ENCODE measurements around the gene CST6.

CST6 gene, protein sequence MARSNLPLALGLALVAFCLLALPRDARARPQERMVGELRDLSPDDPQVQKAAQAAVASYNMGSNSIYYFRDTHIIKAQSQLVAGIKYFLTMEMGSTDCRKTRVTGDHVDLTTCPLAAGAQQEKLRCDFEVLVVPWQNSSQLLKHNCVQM

GRCh38 chr11:66011785-66012303, at the start of gene CST6:
CST6 (plus strand) TSS chr11:66012008; CDS start chr11:66012045, 37 bp downstream.
- DNase-seq: no peak

DNA sequence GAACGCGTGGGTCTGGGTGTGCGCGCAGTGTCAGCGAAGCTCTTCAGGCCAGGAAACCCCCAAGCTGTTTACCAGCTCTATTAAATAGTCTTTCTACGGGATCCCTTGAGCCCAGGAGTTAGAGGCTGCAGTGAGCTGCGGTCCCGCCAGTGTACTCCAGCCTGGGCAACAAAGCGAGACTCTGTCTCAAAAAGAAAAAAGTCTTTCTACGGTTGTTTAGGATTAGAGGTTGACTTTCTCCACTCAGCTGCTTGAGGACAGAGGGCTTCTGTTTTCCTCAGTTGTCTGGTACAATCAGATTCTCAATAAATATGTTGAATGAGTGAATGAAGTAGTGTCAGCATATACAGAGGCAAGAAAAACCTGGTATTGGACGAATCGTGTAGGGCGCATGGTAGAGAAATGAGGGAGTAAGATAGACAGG, 49.7 kb upstream of the CST6 start:
- DNase-seq: no peak

GRCh38 chr11:65964906-65965305, 46.9 kb upstream of the CST6 start:
- no peak for DNase-seq

DNA sequence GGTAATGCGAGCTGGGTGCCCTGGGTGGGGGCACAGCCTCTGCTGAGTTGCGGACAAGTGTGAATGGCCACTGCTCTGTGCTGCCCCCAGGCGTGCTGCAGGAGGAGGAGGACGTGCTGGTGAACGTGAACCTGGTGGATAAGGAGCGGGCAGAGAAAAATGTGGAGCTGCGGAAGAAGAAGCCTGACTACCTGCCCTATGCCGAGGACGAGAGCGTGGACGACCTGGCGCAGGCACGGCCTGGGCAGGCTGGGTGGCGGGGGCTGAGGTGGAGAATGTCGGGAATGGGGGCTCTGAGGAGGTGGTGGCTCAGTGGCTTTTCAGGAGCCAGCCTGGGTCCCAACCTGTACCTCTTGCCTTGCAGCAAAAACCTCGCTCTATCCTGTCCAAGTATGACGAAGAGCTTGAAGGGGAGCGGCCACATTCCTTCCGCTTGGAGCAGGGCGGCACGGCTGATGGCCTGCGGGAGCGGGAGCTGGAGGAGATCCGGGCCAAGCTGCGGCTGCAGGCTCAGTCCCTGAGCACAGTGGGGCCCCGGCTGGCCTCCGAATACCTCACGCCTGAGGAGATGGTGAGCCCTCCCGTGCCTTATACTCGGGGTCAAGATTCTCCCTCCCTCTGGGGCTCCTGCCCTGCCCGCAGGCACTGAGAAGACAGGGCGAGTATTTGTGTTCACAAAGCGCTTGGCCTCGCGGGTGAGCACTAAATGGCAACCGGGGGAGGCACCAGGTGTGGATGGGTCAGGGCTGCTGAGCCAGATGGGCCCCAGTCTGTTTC, 45.6 kb upstream of the CST6 start:
- DNase-seq: no peak

DNA sequence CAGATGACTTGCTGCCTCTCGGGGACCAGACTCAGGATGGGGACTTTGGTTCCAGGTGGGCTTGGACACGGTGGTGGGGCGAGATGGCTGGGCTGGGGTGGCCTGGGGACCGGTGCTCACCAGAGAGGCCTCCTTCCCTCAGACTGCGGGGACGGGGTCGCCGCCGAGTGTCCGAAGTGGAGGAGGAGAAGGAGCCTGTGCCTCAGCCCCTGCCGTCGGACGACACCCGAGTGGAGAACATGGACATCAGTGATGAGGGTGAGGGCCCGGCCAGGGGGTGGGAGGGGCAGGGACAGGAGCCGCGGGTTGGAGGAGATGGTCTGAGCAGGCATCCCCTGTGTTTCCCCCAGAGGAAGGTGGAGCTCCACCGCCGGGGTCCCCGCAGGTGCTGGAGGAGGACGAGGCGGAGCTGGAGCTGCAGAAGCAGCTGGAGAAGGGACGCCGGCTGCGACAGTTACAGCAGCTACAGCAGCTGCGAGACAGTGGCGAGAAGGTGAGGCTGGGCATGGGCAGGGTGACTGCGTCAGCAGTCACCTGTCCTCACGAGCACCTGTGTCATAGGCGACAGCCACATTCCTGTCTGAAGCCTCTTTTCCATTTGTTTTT, 44.4 kb upstream of the CST6 start:
- DNase-seq: no peak

DNA sequence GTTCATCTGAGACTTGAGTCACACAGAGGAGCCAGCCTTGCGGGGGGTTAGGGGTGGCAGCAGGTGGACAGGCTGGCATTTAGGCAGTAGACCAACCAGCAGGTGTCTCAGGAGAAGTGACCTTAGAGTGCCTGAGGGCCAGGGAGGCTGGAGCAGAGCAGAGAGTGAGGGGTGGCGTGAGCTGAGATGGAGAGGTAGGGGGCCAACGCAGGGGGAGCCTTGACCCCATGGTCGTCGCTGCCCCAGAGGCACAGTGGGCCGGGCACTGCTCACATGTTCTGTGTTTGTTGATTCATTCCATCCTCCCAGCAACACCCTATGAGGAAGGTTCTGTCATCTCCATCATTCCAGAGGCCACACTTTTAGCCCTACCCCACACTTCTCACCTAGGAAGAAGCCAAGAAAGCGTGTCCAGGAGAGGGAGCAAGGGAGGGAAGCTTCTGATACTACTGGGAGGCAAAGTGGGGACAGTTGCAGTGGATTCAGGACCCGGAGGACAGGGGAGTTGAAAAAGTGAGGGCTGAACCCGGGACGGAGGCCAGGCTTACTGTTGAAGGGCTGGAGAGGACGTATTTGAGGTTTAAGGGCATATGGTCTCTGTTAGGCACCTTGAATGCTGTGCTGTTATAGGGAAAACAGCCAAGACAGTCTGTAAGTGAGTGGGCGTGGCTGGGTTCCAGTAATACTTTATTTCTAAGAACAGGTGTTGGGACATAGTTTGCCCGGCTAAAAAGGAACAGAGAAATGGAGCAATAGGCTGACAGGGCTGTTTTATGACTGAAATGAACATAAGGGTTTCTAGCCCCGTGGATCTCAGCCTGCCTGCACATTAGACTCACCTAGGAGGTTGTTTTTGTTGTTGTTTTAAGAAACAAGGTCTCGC, 43.0 kb upstream of the CST6 start:
- DNase-seq: no peak

DNA sequence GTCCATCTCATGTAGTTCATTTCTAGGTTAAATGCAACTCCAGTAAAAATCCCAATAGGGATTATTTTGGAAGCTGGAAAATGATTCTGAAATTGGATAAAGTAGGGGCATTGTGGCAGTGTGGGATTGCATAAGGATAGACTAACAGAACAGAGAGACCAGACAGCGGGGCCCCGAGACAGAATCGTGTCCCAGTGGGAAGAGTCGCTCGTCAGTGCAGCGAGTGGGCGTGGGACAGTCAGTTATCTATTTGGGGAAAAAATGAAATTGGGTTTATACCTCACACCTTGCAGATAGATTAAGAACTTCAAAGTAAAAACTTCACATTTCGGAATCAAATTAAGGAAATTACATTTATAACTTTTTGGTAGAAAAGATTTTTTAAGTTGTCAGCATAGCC, 39.7 kb upstream of the CST6 start:
- DNase-seq: no peak

- no peak for DNase-seq
Observed at GRCh38 chr11:65973439-65974110, 38.2 kb upstream of the CST6 start.

GRCh38 chr11:65975771-65976170, 36.0 kb upstream of the CST6 start:
- no peak for DNase-seq

DNA sequence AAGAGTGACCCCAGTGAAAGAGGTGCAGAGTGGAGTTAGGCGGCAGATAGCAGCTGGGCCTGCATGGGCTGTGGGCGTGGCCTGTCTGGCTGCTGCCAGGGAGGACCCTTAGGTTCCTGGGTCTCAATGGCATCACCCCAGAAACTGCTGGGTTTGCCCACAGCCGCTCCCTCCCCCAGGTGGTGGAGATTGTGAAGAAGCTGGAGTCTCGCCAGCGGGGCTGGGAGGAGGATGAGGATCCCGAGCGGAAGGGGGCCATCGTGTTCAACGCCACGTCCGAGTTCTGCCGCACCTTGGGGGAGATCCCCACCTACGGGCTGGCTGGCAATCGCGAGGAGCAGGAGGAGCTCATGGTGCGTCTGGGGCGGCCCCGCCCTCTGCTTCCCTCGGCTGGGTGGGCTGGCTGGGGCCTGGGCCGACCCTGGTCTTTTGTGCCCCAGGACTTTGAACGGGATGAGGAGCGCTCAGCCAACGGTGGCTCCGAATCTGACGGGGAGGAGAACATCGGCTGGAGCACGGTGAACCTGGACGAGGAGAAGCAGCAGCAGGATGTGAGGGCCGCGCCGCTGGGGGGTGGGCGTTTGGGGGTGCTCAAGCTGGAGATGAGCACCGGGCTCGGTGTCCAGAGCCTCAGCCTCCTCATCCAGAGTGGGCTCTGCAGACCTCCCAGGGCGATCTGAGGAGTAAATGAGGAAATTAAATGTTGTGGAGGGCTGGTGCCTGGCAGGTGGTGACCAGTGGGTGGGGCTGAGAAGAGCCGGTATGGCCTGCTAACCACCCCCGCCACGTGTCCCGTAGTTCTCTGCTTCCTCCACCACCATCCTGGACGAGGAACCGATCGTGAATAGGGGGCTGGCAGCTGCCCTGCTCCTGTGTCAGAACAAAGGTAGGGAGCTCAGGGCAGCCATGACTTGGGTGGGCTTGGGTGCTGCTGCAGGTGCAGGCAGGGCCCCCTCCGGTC, 35.3 kb upstream of the CST6 start:
- no peak for DNase-seq

- DNase-seq: no peak
Observed at GRCh38 chr11:65977621-65978390, 34.0 kb upstream of the CST6 start.

- DNase-seq: no peak
Observed at GRCh38 chr11:65978391-65979238, 33.2 kb upstream of the CST6 start.

GRCh38 chr11:65979261-65979759, 32.5 kb upstream of the CST6 start:
- DNase-seq: no peak

DNA sequence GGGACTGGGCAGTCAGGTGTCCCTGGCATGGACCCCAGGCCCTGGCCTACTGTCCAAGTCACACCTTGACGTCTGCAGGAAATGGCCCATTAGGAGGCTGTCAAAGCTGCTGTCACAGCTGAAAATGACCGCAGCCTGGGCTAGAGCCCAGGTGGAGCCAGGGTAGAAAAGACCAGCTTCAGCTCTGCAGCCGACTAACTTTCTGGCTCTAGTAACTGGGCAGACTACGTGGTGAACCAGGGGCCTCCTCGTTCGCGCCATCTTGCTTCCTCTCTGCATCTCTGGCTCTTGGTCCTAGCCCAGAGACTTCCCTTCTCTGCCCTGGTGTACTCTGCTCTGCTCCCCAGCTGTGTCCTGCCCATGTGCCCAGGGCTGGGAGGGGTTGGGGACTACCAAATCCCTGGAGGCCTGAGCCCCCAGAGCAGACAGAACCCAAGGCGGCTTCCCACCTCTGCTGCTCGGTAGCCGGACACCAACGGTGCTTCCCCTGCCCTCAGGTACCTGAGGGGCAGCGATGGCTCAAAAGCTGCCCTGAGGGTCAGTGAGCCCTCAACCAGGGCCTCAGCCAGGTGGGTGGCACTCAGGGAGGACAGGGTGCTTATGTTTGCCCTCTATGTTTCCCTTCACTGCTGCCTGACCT, 30.6 kb upstream of the CST6 start:
- DNase-seq: no peak

- no peak for DNase-seq
Observed at GRCh38 chr11:65981972-65982823, 29.6 kb upstream of the CST6 start.

GRCh38 chr11:65982824-65983588, 28.8 kb upstream of the CST6 start:
- DNase-seq: no peak

DNA sequence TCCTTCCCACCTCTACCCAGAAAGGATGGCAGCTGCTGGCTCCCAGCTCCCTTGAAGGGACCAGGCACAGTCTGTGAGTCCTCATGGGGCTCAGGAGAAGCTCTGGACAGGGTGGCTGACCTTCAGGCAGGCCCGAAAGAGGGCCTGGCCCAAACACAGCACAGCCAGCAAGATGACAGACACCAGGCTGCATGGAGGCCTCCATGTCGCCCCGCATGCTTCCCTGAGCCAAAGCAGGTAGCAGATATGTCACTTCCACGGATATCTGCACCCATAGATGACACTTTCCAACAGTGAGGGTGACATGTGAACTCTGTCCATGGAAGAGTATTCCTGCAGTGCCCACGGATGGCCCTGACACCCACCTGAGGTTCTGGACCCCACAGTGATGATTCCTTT, 28.2 kb upstream of the CST6 start:
- no peak for DNase-seq
